ENCODE results near the gene REXO1. TPM values are rescaled to one million over a fixed set of nuclear protein-coding genes. Genes with fewer than 3 reads are reported as not detected.

Gene REXO1
- total RNA-seq, 1 donor: 19.1 TPM

DNA sequence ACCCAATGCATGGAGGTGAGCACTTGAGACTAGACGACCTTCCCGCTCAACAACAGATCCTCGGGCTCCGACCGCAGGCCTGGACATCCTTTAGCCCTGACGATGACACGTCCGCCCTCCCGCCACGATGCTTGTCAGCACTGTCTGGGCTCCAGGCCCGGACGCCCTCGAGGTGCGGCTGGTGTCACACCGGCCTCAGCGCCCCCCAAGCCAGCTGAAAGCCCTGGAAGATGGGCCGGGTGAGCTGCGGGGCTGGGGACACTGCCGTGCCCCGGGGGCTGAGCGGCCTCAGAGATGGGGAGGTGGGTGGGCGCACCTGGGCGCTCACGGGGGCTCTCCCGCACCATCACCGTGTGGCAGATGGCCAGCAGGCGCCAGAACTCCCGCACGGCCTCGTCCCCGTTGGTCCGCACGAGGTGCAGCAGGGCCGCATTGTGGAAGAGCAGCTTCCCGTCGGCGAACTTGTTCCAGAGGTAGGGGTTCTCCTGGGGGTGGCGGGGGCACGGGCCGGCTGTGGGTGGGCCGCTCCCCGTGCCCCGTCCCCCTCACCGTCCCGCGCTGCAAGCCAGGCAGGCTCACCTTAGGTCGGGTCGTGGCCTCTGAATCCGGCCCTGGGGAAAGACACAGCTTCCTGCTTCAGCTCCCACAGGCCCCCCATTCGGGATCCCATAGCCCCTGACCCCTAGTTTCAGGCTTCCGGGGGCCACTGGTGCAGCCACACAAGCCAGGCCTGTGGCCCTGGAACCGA, 51.7 kb downstream of the REXO1 start:
- DNase-seq (ENCODE audit: low read depth in 2 of 3, low spot score in 2 of 3): no peak

DNA sequence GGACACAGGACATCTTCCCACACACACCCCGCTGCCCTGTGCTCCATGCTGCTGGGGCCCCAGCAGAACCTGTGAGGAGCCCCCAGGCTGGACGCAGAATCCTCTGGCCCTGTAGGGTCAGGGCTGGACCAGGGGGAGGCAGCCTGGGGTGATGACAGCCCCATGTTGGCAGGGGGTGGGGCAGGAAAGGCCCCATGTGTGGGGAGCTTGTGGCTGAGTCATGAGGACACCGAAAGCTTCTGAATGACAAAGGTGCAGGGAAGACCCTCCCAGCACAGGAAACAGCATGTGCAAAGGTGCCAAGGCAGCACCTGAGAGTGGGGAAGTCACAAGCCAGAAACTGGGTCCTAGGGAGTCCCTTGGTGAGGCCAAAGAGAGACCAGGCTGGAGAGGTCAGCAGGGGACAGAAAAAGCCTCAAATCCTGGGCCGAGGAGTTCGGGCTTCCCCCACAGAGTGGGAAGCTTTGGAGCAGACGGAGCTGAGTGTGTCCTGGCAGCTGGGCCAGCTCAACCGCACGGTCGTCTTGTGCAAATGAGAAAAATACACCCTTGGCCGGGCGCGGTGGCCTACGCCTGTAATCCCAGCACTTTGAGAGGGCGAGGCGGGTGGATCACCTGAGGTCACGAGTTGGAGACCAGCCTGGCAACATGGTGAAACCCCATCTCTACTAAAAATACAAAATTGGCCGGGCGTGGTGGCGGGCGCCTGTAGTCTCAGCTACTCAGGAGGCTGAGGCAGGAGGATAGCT, 53.7 kb downstream of the REXO1 start:
- DNase-seq (ENCODE audit: low read depth in 2 of 3, low spot score in 2 of 3): no peak

DNA sequence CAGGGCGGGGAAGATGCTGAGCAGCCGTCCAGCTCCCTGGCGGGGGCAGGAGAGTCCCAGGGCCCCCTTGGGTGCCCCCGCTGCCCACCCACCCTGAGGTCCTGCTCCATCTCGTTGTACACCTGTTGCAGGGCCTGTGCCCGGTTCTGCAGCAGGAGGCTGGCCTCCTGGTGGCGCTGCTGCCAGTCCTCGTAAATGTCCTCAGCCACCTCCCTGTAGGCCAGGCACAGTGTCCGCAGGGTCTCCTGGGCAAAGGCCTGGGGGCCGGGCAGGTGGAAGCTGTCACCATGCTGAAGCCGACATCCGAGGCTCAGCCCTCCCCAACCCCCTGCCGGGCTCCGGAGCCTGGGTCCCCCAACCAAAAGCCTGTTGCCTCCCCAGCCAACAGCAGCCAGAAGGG, 56.4 kb downstream of the REXO1 start:
- DNase-seq (ENCODE audit: low read depth in 2 of 3, low spot score in 2 of 3): no peak

DNA sequence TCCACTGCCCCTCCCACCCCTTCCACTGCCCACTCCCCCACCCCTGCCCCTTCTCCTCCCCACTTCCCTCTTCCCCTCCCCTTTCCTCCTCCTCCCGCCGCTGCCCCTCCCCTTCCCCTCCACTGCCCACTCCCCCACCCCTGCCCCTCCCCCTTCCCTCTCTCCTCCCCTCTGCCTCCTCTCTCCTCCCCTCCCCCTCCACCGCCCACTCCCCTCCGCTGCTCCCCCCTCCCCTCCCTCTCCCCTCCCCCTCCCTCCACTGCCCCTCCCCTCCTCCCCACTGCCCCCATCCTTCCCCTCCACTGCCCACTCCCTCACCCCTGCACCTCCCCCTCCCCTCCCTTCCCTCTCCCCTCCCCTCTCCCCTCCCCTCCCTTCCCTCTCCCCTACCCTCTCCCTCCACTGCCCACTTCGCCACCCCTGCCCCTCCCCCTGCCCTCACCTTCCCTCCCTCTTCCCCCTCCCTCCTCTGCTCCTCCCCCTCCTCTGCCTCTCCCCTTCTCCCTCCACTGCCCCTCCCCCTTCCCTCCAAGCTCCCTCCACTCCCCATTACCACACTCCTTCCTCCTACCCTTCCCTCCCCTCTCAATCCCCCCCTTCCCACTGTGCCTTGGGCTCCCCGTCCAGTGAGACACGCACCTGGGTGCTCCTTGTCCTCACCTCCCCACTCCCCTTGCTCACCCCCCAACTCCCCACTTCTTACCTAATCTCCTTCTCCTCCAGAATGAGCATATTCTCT, 58.1 kb downstream of the REXO1 start:
- no peak for DNase-seq (ENCODE audit: low read depth in 2 of 3, low spot score in 2 of 3)

DNA sequence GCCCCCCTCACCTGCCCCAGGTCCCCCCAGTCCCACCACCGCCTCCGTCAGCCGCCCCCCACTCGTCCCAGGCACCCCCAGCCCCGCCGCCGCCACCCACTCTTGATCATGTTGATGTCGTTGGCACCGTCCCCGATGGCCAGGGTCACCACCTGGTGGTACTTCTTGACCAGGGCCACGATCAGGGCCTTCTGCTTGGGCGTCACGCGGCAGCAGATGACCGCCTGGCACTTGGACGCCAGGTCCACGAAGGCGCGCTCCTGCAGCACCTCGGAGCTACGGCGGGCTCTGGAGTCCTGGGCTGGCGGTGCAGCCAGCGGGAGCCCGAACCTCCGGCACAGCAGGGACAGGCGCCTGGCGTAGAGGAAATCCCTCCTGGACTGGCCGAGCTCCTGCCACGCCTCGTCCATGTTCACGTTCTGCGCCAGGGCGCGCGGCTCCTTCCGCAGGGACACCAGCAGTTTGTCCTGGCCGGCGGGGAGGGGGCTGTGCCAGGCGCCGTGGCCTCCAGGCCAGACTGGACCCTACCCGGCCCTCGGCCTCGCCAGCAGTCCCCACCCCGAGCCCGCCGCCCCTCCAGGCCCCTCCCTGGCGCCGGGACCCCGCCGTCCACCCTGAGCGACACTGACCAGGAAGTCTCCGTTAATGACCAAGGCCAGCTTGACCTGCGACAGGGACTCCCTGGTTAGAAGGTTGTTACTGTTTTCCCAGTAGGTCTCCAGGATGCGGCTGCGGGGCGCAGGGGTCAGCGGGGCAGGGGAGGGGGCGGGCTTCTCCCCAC, 58.8 kb downstream of the REXO1 start:
- DNase-seq (ENCODE audit: low read depth in 2 of 3, low spot score in 2 of 3): no peak

DNA sequence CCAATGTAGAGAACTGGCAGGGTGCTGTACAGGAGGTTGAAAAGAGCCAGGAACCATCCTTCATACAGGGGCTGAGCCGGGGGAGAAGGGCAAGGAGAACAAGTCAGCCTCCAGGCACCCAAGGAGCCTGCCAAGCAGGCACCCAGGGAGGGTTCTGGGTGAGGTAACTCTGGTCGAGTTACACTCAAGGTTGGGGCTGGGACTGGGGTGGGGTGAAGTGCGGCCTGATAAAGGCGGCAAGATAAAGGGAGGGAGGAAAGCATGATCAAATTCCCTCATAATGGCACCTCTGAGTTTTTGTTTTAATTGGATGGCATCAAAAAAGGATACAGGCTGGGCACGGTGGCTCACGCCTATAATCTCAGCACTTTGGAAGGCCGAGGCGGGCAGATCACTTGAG, 61.2 kb downstream of the REXO1 start:
- DNase-seq (ENCODE audit: low read depth in 2 of 3, low spot score in 2 of 3): no peak

DNA sequence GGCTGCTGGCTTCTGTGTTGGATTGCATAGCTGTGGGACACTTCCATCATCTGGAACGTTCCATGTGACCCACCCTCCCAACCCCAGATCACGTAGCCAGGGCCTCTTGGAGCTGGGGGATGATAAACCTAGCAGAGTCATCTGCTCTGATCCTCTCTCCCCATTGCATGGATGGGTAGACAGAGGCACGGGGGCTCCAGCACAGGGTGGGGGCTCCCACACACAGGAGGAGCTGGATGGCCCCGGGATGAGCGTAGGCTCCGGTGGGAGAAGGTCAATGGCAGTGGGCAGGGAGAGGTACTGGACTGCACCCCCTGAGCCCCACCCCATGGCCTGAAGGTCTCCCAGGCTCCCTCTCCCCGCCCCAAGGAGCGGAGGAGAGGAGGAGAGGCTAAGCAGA, 61.6 kb downstream of the REXO1 start:
- DNase-seq (ENCODE audit: low read depth in 2 of 3, low spot score in 2 of 3): no peak

DNA sequence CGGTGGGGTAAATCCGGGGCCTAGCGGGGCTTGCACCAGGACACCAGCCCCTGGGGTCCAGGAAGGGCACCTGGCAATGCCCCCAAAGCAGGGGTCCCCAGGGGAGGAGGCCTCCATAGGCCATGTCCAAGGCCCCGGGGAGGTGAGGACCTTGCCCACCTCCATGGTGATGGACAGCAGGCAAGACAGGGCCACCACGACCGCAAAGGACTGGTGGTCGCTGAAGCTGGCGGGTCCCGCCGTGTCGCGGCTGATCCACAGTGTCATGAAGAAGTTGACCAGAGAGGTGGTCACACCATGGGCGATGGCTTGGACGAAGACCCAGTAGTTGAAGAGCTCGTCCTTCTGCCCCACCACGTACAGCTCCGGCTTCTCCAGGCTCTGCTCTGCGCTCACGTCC, 63.0 kb downstream of the REXO1 start:
- no peak for DNase-seq (ENCODE audit: low read depth in 2 of 3, low spot score in 2 of 3)

DNA sequence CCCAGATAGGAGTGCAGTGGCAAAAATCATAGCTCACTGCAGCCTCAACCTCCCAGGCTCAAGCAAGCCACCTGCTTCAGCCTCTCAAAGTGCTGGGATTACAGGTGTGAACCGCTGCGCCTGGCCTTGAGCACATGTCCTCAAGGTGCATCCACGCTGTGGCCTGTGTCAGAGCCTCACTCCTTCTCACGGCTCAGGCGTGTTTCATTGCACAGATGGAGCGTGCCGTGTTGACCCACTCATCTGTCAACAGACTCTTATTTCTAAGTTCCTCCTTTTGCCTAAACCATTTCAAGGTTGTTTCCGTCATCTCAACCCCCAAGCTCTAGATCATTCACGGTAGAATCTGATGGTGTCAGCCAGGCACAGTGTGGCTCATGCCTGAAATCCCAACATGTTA, 64.4 kb downstream of the REXO1 start:
- DNase-seq (ENCODE audit: low read depth in 2 of 3, low spot score in 2 of 3): peak in 1 of 3 donors; percentile 44

DNA sequence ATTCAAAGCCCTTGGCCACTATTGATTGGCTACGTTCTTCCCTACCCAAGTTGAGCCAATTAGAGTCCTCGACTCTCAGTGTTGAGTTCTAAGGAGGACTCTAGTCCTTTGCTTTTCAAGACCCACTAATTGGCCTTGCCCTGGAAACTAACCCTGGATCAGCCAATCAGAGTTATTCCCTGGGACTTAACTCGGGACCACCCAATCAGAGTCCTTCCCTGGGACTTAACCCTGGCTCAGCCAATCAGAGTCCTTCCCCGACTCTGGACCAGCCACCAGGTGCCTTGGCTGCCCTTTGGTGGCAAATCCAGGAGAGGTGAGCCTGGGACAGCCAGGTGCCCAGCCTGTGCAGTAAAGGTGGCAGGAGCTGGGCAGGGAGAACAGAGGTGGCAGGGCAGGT, 64.9 kb downstream of the REXO1 start:
- no peak for DNase-seq (ENCODE audit: low read depth in 2 of 3, low spot score in 2 of 3)

DNA sequence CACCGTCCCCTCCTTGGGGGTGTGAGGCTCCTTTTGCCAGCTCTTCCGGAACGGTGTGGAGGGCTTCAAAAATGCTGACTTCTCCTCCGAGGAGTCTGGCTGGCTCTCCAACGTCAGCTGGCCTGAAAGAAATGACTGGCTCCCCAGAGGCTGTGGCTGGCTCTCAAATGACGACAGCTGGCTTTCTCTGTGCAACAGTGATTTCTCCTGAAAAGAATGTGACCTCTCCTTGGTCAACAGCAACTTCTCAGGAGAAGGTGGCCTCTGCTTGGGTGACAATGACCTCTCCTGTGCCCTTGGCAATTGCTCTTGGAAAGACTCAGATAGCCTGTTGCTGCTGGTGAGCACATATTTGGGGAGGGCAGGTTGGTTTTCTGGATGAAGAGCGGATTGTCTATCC, 65.8 kb downstream of the REXO1 start:
- DNase-seq (ENCODE audit: low read depth in 2 of 3, low spot score in 2 of 3): no peak

DNA sequence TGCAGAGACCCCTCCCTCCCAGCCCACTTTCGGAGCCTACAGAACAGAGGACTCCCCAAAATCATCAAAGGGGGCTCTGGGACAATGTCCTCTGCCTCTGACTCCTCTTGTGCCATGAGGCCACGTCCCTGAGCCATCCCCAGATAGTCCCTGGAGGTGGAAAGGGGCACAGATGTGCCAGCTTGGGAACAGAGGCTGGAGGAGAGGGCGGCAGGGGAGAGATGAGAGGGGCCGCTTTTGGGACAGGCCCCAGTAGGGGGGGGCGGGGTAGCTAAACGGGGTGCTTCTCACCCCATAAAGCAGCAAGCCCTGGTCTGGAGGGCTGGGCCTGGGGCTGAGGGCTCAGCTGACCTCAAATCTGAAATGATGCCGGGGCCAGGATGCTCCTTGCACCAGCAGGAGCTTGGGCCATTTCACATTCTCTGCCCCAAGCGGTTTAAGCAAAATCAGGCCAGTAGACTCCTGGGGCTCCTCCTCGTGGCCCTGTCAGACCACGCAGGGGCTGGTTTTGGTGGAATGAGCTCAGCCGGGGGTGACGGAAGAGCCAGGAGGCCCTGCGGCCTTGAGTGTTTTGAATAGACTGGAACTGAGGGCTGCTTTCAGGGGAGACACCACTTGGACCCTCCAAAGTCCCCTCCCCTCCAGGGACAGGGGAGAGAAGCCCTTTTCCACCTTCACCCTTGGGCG, 67.9 kb downstream of the REXO1 start:
- DNase-seq (ENCODE audit: low read depth in 2 of 3, low spot score in 2 of 3): peak in 2 of 3 donors; percentile 51 to 74

DNA sequence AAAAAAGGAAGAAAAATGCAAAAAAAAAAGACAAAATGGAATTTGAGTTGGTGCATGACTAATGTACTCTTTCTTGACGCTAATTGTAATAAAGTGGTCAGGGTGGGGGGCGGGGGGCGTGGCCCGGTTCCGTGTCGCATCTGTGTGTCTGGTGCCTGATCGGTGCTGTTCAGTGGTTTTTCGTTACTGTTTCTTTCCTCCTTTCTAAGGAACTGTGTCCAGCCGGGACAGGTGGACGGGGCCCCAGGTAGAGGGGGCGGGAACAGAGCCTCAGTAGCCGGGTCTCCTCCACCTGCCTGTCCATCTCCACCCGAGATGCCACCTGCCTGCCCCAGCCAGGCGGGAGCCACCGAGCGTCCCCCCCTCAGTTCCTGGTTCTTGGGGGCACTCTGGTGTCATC, 68.7 kb downstream of the REXO1 start:
- no peak for DNase-seq (ENCODE audit: low read depth in 2 of 3, low spot score in 2 of 3)

DNA sequence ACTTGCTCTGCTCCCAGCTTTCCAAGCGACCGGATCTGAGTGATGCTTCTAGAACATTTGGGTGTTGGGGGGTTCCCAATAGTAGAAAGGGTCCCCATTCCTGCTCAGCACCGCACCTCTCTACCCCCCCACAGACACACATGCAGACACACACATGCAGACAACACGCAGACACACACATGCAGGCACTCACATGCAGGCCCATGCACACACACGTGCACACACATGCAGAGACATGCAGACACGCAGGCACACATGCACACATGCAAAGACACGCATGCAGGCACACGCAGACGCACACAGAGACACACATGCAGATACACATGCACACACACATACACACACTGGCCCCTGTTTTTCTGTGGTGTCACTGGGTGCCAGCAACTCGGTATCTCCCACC, 71.1 kb downstream of the REXO1 start:
- DNase-seq (ENCODE audit: low read depth in 2 of 3, low spot score in 2 of 3): no peak

DNA sequence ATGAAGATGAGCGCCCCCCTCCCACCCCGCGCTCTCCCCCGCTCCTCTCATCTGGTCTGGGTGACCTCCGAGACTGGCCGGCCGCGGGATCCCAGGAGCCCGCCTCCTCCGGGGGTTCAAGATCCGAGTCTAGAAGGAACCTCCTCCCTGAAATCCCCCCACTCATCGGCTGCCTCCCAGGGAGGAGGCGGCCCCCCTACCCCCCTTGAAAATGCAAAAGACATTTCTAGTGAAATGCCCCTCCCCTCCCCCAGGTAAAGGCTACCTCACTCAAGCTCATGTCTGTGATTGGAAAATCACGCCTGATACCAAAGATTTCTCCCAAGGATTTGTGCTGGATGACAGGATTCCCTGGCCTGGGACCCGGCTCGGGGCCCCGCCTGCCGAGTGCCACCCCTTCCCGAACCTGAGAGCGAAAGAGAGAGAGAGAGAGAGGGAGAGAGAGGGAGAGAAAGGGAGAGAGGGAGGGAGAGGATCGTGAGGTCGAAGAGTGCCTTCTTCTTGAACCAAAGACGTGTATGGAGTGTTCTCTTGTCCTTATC, 71.6 kb downstream of the REXO1 start:
- DNase-seq (ENCODE audit: low read depth in 2 of 3, low spot score in 2 of 3): no peak

DNA sequence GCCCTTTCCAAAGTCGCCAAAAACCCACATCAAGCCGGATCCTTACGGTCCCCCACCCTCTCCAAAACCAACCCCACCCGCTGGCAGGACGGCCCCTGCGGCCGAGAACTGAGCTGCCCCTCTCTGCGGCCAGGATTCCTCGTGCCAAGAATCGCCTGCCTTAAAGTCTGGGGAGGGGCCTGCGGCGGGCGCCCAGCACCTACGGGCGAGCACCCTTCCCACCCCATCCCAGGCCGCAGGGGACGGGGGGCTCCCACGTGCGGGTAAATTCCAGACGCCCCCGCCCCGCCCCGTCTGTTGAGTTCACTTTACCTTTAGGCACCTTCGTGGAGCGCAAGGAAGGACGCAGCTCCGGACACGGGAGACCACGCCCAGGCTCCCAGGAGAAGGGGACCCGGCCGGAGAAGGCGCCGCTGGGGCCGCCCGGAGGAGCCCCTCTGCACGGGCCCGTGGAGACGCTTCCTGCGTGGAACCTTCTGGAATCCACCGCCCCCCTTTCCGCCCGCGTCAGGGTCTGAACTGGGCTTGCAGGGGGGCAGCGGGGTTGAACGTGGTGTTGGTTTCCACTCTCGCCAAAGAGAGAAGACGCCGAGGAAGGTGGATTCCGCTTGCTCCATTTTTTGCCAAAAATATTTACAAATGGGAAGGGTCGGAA, 72.2 kb downstream of the REXO1 start:
- no peak for DNase-seq (ENCODE audit: low read depth in 2 of 3, low spot score in 2 of 3)

DNA sequence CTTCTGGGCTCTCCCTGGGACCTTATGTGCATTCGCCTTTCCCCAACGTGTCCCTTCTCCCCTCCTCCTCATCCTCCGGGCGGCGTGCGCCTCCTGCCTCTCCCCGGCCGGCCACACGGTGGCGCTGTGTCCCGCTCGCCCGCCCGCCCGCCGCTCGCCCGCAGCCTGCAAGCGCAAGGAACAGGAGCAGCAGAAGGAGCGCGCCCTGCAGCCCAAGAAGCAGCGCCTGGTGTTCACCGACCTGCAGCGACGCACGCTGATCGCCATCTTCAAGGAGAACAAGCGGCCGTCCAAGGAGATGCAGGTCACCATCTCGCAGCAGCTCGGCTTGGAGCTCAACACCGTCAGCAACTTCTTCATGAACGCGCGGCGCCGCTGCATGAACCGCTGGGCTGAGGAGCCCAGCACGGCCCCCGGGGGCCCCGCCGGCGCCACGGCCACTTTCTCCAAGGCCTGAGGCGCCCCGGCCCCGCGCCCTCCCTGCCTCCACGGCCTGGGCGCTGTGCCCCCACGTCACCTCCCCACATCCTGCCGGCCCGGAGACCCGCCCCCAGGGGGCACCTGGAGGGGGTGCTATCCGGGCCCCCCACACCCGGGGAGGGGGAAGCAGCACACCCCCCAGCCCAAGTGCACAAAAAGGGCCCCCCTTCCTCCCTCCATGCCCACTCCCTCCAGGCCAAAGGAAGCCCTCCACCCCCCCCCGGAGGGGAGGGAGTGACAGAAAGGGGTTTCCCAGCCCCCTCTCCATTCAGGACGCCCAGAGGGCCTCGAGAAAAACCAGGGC, 73.1 kb downstream of the REXO1 start:
- no peak for DNase-seq (ENCODE audit: low read depth in 2 of 3, low spot score in 2 of 3)

DNA sequence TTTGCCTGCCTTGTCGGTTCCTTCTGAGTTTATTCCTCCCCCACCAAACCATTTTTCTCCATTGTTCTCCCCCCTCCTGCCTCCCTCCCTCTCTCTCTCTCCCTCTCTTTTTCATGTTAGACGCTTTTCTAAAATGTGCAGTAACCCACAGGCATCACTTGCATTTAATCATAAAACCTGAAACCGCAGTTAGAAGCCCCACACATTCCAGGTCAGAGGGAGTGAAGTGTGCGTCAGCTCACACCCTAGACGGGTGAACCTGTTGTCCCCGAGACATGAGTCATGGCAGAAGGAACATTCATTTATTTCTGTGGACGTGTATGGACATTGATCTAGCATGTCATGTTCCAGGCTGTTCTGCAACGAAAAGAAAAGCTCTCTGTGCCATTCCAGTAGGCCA, 75.1 kb downstream of the REXO1 start:
- DNase-seq (ENCODE audit: low read depth in 2 of 3, low spot score in 2 of 3): no peak
